Nephron progenitor cell (in vitro differentiated cells): ENCODE results near the gene CADM1.

Source experiments
- DNase-seq: peaks from one replicate; pipeline ENCODE4 v3.0.0; 2021
- H3K27ac Mint-ChIP-seq: 2 replicates; pipeline ENCODE4 v1.8.0; 2021; ENCODE audit warnings: mild to moderate bottlenecking, moderate library complexity, mixed read lengths
- H3K27me3 Mint-ChIP-seq: 2 replicates; pipeline ENCODE4 v1.8.0; 2021; ENCODE audit warnings: mild to moderate bottlenecking, low read depth, mixed read lengths; ENCODE audit not compliant: poor library complexity
- H3K36me3 Mint-ChIP-seq: 2 replicates; pipeline ENCODE4 v1.8.0; 2021; ENCODE audit warnings: low read depth, mixed read lengths
- H3K4me1 Mint-ChIP-seq: 2 replicates; pipeline ENCODE4 v1.8.0; 2021; ENCODE audit warnings: mixed read lengths
- H3K4me3 Mint-ChIP-seq: 2 replicates; pipeline ENCODE4 v1.8.0; 2021; ENCODE audit warnings: mild to moderate bottlenecking, moderate library complexity, mixed read lengths
- H3K9me3 Mint-ChIP-seq: 2 replicates; pipeline ENCODE4 v1.8.0; 2021; ENCODE audit warnings: mild to moderate bottlenecking, moderate library complexity, mixed read lengths
- TF ChIP-seq, protein P1 (sequence below): fragments of 200-600 bp; sonication (generic); IDR thresholded peaks from 2 replicates; pipeline ENCODE4 v1.5.0; 2021; ENCODE audit warnings: antibody characterized with exemption

CADM1 gene

DNA sequence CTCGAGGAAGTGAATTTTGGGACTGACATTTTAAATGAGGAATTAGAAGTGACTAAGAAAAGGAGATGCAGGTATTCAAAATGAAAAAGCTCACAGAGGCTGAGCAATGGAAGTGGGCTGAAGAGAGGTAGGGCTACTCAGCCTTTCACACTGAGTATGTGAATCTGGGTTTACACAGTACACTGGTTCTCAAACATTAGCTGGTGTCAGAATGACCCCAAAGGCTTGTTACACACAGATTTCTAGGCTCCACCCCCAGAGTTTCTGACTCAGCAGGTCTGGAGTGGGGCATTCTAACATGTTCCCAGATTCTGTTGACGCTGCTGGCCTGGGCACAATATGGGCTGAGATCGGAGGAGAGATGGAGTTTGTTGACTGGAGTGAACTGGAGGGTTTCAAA is 32.8 kb downstream of the CADM1 start:
- Mint-ChIP-seq H3K27ac (no peak overlapping the region), H3K4me1 (peaks cover 37% of the 10 kb centered on the region), H3K4me3 (no peak overlapping the region), H3K9me3 (no peaks in the 10 kb centered on the region), H3K27me3 (peaks cover 4% of the 10 kb centered on the region), H3K36me3 (peaks cover 25% of the 10 kb centered on the region)
- no peak for DNase-seq
- TF ChIP-seq, protein P1, sequence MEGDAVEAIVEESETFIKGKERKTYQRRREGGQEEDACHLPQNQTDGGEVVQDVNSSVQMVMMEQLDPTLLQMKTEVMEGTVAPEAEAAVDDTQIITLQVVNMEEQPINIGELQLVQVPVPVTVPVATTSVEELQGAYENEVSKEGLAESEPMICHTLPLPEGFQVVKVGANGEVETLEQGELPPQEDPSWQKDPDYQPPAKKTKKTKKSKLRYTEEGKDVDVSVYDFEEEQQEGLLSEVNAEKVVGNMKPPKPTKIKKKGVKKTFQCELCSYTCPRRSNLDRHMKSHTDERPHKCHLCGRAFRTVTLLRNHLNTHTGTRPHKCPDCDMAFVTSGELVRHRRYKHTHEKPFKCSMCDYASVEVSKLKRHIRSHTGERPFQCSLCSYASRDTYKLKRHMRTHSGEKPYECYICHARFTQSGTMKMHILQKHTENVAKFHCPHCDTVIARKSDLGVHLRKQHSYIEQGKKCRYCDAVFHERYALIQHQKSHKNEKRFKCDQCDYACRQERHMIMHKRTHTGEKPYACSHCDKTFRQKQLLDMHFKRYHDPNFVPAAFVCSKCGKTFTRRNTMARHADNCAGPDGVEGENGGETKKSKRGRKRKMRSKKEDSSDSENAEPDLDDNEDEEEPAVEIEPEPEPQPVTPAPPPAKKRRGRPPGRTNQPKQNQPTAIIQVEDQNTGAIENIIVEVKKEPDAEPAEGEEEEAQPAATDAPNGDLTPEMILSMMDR: no peak

DNA sequence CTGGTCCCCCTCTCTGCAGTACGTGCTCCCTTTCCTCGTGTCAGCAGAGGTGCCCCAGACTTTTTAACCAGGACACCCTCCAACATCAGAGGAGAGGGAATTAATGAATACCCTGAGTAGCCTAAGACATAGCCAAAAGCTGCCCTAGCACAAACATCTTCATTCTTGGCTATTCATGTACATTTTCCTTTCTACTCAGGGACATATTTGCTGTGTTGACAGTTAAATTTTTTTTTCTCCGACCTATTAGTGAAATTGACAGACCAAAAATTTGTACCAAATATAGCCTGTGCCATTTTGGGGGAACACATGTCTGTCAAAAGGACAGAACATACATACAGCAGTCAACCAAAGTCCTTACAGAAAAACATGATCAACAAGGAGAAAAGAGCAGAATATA is 33.3 kb downstream of the CADM1 start:
- Mint-ChIP-seq H3K9me3 (no peaks in the 10 kb centered on the region), H3K27me3 (peaks cover 4% of the 10 kb centered on the region), H3K36me3 (peaks cover 22% of the 10 kb centered on the region), H3K4me1 (peaks cover 39% of the 10 kb centered on the region), H3K4me3 (no peak overlapping the region), H3K27ac (no peak overlapping the region)
- DNase-seq: no peak
- TF ChIP-seq, protein P1: no peak

DNA sequence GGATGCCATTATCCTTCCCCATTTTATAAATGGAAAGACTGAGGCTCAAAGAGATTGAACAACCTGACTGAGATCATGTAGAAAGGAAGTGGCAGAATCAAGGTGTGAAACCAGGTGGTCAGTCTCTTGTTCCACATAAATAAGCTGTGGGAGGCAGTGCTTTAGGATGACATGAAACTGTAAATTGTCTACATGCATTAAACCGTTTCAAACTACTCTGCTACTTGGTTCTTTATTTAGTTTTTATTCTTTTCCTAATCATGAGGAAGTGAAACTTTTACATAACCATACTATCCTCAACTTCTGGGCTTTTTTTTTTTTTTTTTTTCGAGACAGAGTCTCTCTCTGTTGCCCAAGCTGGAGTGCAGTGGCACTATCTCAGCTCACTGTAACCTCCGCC is 34.9 kb downstream of the CADM1 start:
- Mint-ChIP-seq H3K27ac (no peak overlapping the region), H3K36me3 (peaks cover 13% of the 10 kb centered on the region), H3K9me3 (no peaks in the 10 kb centered on the region), H3K4me1 (peaks cover 46% of the 10 kb centered on the region), H3K4me3 (no peak overlapping the region), H3K27me3 (peaks cover 4% of the 10 kb centered on the region)
- no peak for DNase-seq
- TF ChIP-seq, protein P1: no peak

DNA sequence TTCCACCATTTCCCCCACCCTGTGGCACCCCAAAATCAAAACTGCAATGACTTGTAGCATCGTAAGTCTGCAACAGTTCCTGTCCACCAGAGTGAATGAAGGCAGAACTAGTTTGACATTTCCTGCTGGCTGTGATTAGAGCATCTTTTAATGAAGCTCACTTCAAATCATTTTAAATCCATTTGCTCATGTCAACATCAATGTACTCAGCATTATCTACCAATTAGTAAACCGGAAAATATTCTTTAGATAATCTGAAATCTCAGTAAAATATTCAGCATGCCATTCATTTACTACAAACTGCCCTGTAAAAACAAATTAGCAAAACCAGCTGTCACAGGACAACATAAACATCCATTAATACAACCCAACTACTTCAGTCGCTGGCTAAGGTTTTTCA is 38.1 kb downstream of the CADM1 start:
- TF ChIP-seq, protein P1: no peak
- Mint-ChIP-seq H3K4me1 (peaks cover 63% of the 10 kb centered on the region), H3K36me3 (no peaks in the 10 kb centered on the region), H3K4me3 (no peak overlapping the region), H3K9me3 (no peaks in the 10 kb centered on the region), H3K27me3 (no peaks in the 10 kb centered on the region), H3K27ac (no peak overlapping the region)
- no peak for DNase-seq

DNA sequence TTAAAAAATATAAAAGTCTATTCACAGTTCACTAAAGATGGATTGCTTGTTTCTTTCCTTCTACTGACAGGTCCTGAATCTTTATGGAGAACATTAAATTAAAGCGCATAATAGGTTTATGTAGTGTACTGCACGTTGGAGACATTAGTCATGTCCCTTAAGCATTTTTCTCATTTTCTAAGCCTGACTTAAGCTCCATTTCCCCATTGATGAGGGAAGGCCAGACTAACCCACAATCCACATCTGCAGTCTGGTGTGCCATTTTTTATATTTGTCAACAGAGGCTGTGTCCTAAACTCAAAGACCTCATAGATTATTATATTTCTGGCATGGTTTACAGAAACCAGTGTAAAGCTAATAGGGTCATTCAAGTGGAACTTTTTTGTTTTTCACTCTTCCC is 39.9 kb downstream of the CADM1 start:
- Mint-ChIP-seq H3K9me3 (no peaks in the 10 kb centered on the region), H3K36me3 (no peaks in the 10 kb centered on the region), H3K27me3 (no peaks in the 10 kb centered on the region), H3K4me3 (no peak overlapping the region), H3K4me1 (peaks cover 71% of the 10 kb centered on the region), H3K27ac (no peak overlapping the region)
- TF ChIP-seq, protein P1: no peak
- no peak for DNase-seq

DNA sequence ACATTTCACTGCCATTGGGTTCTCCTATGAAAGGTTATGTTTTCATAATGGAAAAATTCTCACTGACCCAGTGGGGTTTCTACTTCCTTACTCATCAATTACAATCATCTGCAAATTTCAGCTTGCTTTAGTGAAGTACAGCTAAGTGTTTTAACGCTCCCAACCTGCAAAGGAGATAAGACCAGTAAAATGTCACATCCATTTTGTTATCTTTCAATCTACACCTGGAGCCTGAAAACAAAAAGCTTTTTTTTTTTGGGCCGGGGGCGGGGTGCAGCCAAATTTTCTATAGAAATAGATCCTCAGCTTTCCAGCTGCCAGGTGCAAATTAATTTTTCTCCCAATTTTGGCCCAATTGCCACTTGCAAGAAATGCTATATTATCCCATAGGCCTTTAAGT is 40.6 kb downstream of the CADM1 start:
- DNase-seq: no peak
- no peak overlapping the region for H3K27ac Mint-ChIP-seq
- H3K36me3 Mint-ChIP-seq: no peaks in the 10 kb centered on the region
- TF ChIP-seq, protein P1: no peak
- no peak overlapping the region for H3K4me3 Mint-ChIP-seq
- no peaks in the 10 kb centered on the region for H3K27me3 Mint-ChIP-seq
- H3K4me1 Mint-ChIP-seq: peaks cover 68% of the 10 kb centered on the region
- no peaks in the 10 kb centered on the region for H3K9me3 Mint-ChIP-seq
